WI38 (cell line): Measurements from ENCODE around the gene NTPCR.

Experiments used
- H3K4me3 ChIP-seq: 2 replicates; pipeline ENCODE4 v1.5.1; 2011; ENCODE audit warnings: low read depth, mild to moderate bottlenecking, control low read depth, low read length
- TF ChIP-seq, protein P1 (sequence below): IDR thresholded peaks from 2 replicates; pipeline ENCODE4 v1.5.1; 2012; ENCODE audit warnings: low read depth, mild to moderate bottlenecking, control low read depth, low read length

NTPCR gene

DNA sequence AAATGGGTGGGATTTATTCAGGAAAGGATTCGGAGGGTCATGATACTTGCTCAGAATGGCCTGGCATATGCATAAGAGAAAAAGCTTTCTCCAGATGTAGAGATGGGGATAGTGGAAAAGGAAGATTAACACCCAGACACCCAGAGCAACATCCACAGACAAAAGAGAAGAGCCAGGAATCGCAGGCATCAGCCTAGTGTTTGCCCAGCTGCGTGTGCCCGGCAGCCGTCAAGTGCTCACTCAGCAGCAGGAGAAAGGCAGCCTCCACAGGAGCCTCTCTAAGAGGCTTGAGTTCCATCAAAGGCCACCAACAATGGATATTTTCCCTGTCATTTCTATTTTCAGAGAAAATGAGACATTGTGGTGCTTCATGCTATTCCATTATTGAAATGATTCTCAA lies 54.7 kb downstream of the NTPCR start:
- no peak overlapping the region for H3K4me3 ChIP-seq
- TF ChIP-seq, protein P1, sequence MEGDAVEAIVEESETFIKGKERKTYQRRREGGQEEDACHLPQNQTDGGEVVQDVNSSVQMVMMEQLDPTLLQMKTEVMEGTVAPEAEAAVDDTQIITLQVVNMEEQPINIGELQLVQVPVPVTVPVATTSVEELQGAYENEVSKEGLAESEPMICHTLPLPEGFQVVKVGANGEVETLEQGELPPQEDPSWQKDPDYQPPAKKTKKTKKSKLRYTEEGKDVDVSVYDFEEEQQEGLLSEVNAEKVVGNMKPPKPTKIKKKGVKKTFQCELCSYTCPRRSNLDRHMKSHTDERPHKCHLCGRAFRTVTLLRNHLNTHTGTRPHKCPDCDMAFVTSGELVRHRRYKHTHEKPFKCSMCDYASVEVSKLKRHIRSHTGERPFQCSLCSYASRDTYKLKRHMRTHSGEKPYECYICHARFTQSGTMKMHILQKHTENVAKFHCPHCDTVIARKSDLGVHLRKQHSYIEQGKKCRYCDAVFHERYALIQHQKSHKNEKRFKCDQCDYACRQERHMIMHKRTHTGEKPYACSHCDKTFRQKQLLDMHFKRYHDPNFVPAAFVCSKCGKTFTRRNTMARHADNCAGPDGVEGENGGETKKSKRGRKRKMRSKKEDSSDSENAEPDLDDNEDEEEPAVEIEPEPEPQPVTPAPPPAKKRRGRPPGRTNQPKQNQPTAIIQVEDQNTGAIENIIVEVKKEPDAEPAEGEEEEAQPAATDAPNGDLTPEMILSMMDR: no peak

DNA sequence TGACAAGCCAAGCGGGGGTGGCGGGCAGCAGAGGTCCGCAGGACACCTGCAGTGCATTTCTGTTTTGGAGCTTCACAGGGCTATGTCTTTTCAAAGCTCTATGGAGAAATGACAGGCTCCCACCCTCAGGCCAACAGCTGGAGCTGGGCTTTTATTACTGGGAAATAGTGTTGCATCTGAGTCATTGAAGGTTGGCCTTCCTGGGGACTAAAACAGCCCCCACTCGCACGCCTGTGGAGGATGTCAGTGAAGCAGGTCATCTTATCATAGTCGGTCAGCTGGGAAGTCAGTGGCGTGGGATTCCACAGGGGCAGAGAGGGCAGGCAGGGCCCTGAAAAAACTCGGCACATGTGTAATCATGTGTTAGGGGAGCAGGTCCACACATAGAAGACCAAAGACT lies 55.3 kb downstream of the NTPCR start:
- TF ChIP-seq, protein P1: no peak

DNA sequence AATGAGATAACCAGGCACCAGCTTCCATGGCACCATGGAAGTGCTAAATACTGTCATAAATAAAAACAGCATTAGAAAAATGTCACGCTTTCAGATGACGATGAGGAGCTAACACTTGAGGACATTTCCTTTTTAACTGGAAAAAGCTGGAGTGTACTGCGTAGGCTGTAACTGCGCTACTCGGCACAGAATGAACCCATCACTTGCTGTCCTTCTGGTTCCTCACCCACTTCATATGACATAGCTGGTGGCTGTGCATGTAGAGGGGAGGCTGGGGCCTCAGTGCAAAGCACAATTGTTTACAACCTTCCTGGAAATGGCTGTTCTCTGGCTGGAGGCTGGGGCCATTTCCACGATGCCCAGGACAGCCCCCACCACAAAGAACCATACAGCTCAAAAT lies 55.7 kb downstream of the NTPCR start:
- TF ChIP-seq, protein P1: no peak
- no peak overlapping the region for H3K4me3 ChIP-seq

More for the DNA sequence above, 55.3 kb downstream of the NTPCR start:
- no peak overlapping the region for H3K4me3 ChIP-seq

DNA sequence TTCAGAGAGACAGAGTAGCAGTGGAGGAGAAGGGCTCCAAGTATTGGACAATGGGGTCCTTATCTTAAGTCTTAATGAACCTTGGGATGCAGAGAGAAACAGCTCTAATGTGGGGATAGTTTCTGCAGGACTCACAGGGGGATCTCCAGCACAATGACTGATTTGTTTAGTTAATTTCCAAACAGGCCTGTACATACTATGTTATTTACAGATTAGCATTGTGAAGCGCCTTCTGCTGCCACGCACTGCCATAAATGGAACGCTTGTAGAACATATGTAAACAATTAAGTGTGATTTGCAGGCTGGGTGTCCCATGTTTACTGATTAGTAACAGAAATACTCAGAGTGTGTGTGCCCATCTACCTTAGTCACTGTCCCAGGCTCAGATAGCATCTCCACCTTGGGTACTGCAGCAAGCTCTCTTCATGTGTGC lies 56.1 kb downstream of the NTPCR start:
- TF ChIP-seq, protein P1: no peak
- H3K4me3 ChIP-seq: no peak overlapping the region

DNA sequence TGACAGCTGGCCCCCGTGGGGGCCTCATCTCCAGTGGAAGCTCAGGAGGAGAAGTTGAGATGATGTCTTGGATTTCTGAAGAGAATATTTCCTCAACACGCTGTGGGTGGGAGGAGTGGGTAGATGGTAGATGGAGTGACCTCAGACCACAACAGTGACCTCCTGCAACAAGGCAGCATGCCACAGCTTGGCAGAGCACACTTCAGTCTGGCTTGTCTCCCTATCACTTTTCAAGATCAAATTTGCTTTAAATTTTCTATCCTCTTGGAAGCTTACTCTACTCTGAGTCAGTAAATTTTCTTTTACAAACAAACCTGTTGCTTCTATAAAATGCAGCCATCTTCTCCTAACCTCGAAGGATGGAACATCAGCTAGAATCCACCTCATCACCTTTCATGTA lies 59.7 kb downstream of the NTPCR start:
- H3K4me3 ChIP-seq: no peak overlapping the region
- TF ChIP-seq, protein P1: no peak

DNA sequence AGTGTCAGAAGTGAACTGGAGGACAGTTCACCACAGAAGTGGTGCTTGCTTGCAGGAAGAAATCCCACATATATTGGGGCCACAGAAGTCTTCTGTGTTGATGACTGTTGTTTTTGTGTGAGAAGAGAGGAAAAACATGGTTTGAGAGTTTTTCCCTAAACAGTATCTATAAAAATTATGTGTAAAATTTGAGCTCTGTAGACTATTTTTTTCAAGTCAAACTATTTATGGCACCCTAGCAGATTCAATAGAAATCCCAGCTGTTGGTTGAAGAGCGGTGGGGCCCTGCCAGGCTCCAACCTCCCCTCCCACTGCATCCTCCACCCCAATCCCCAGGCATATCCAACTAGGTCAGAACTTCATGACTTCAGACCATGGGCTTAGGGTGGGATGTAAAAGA lies 61.6 kb downstream of the NTPCR start:
- no peak overlapping the region for H3K4me3 ChIP-seq
- TF ChIP-seq, protein P1: no peak

DNA sequence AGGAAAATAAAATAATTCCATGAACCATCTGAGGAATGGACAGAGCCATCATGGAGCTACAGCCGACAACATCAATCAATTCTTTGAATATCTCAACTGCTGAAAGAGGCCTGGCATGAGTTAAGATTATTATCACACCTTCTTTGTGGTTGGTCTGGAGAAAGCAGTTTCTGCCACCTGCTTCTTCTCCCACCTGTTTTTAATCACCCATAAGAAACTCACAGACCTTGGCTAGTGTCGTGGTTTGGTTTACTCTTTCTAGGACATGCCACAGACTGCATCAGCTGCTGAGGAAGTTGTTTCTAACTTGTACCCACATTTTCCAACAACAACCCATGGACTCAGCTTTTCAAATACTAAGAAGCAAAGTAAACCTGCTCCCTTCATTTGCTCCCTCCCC lies 65.6 kb downstream of the NTPCR start:
- TF ChIP-seq, protein P1: no peak
- H3K4me3 ChIP-seq: no peak overlapping the region
